ENCODE measurements around the gene TENM4.

Gene TENM4

DNA sequence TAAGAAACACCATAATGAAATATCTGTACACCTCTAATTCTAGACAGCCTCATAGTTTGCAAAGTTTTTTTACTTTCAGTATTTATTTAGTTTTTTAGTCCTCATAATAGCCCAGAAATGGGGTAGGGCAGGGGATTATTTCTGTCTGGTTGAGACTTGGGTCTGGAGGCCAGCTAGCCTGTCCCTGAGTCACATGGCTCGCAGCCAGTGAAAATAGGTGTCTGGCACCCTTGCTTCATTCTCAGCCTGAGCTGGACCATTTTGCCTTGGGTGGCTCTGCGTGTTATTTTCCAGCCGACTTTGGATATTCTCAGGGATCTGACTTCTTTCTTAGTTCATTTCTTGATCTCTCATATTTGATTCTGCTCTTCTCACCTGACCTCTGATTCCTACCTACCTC, 742.2 kb downstream of the TENM4 start:
- no peak for DNase-seq (ENCODE audit: low spot score)

DNA sequence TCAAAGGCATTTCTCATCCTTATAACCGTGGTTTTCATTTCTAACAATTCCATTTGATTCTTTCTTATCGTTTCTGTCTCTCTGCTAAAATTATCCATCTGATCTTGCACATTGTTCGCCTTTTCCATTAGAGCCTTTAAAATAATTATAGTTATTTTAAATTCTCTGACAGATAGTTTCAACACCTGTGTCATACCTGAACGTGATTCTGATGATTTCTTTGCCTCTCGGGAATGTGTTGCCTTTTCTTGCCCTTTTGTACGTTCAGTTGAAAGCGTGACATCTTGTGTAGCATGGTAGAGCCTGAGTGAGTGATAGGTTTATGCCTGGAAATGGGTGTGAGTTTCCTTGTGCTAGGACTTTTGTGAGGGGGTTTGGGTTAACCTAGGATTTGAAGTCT, 744.7 kb downstream of the TENM4 start:
- DNase-seq (ENCODE audit: low spot score) = no peak

DNA sequence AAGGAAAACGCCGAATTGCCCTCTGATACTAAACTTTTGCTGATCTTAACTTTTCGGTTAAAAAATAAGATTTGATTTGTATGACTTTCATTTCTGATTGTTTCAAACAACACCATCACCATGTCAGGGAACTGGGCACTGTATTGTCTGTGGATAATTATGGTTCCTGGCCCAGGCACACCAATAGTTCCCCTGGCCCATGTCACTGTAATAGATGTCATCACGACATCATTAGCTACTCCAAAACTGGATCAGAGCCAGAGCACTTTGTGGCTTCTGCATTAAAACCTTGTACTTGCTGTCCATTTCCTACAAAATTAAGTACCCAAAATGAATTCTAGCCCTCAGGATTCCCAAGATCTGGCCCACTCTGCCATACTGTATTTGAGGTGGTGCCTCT, 746.7 kb downstream of the TENM4 start:
- no peak for DNase-seq (ENCODE audit: low spot score)

DNA sequence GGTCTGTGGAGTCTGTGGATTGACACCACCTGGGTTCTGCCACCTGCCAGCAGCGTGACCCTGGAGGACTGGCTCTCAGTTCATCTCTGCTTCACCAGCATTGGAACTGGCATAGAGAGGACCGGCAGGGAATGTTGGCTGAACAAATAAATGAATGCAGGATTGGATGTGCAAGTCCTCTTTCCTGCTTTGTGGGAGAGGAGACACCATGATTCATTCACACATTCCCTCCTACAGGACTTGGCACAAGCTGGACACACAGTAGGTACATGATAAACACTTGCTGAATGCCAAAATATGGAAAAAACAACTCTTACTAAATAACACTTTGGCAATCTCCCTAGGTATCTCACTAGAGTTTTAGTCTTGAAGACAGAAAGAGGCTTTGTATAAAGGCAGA, 749.6 kb downstream of the TENM4 start:
- no peak for DNase-seq (ENCODE audit: low spot score)

DNA sequence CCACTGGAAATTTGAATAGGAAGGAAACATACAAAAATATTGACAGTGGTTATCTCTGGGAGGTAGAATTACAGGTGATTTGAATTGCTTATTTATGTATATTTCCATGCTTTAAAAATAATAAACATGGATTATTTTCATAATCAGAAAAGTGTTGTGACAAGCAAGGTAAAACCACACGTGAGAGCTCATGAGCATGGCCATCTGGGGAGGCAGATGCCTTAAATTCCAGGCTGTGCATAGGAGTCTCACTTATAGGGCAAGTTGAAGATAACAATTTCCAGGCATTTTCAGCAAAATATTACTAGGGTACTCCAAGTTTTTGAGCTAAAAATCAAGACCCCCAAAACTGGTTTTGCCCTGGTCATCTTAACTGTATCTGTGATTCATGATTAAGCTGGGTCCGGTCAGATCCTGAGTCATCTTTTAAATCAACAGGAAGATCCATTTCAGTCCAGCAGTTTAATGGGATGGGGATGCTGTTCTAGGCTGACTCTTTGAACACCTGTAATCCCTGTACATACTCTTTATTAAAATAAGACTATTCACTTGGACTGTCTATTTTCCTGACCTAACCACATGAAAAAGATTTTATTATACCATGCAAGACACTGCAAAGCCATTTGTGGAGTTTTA, 750.4 kb downstream of the TENM4 start:
- no peak for DNase-seq (ENCODE audit: low spot score)

DNA sequence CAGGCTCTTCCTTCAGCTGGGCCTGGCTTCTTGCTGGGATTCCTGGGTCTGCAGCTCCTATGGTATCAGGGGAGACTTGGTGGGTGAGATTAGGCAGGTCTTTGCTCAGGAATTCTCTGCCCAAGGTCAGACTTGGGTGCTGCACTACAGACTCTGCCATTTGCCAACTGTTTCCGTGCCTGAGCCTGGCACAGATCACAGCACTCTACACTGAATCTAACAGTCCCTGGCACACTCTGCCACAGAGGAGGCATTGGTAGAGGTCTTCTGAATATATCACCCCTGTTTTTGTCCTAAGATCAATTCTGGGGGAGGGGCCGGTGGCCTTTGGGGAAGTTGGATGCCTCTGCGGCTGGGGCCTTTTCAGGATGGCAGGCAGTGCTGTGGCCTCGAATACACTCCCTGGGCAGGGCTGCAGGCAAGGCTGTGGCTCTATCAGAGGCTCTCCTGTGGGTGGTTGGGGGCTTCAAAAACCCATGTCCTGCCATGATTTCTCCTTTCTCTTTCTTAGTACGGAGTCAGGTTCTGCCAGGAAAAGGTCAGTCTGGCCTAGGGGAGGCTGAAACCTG, 751.2 kb downstream of the TENM4 start:
- no peak for DNase-seq (ENCODE audit: low spot score)

DNA sequence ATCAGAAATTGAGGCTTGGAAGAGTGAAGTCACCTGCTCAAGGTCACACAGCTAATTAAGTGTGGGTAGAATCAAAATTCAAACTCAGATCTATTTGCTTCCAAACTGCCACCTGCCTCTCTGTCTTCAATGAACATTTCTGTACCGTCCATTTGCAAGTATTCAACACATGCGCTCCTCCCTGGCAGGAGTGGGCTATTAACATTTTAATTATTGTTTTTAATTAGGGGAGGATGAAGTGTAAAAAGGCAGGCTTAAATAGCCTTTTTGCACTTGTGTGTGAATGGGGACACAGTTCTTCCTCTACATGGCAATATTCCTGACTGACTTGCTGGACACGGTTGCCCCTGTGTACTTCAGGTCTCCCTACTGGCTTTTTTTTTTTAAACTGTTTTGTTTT, 751.7 kb downstream of the TENM4 start:
- DNase-seq (ENCODE audit: low spot score) = no peak

DNA sequence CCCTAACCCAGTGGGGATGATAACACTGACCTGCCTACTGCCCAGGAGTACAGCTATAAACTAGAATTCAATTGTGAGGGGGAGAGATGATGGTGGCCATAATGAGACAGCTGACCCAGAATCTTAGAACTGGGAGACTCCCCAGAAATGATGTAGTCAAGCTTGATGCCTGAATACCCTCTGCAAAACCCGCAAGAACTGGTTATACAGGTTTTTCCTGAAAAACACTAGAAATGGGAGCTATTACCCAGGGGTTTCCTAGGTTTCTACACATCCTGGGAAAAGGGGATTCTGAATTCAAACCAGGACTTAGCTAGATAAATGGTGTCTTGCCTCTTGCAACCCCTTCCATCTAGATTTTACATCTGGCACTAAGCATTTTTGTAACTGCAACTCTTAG, 752.4 kb downstream of the TENM4 start:
- DNase-seq (ENCODE audit: low spot score) = no peak

DNA sequence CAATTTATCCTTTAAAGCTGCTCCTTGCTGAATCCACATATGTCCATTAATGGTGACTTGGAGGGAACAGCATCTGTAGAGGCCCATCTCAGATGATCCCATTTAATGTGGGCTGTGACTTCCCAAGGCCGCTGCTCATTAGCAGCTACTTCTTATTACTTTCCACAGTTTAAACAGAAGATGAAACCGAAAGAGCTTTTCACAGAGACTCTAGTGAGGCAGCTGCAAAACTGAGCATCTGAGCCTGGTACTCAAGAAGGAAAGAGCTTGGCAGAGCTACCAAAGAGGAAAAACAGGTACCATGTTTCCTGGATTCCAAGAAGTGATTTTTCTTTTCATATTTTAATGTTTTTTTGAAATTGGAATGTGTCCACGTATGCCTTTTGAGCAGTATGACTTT, 755.7 kb downstream of the TENM4 start:
- DNase-seq (ENCODE audit: low spot score) = no peak

DNA sequence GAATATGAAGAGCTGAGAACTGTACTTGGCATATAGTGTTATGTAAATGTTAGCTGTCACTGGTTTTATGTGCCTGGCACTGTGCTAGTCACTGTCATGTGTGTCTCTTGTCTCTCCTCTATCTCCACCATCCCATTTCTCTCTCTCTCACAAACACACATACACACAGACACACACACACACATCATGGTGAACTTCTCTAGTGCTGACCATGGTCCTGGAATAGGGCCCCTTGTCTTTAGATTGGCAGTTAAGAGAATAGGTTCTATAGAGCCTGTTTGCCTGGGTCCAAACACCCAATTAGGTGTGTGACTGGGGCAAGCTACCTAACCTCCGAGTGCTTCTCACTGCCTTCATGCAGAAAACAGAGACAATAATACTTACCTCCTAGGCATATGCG, 756.5 kb downstream of the TENM4 start:
- no peak for DNase-seq (ENCODE audit: low spot score)

DNA sequence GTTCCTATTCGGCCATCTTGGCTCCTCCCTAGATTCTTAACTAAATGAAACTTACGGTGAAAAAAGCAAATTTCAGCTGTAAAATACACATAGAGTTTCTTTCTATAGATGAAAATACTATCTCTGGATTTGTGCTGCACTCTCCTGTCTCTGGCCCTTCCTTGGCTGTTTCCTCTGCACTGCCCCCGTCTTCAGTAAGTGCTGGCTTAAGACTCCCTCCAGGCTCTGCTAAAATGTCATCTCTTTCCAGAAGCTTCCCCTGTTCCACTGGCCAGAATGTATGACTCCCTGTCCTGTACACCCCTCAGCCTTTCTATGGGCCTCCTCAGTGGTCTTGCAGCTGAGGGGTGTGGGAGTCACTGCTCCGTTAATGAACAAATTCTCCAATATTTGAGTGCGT, 757.1 kb downstream of the TENM4 start:
- DNase-seq (ENCODE audit: low spot score) = no peak

DNA sequence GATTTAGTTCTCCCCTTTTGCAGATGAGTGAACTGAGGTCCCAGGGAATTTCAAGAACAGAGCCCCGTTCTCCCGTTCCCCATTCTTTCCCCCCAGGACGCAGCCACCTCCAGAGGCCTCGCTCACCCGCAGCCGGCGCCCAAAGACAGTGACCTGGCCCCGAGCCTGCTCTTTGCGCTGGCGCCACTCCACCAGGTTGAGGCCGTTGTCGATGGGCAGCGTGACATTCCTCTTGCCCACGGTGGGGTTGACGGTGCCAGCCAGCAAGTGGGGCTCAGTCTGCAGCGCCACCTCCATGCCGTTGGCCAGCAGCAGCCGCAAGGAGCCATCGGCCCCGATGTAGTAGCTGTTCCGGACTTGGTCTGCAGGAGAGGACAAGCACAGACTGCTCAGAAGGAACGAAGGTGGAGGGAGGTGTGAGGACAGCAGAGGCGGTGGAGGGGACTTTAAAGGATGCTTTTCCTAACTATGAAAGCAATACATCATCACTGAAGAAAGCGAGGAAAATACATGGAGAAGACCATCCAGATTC, 764.7 kb downstream of the TENM4 start:
- DNase-seq (ENCODE audit: low spot score) = no peak

DNA sequence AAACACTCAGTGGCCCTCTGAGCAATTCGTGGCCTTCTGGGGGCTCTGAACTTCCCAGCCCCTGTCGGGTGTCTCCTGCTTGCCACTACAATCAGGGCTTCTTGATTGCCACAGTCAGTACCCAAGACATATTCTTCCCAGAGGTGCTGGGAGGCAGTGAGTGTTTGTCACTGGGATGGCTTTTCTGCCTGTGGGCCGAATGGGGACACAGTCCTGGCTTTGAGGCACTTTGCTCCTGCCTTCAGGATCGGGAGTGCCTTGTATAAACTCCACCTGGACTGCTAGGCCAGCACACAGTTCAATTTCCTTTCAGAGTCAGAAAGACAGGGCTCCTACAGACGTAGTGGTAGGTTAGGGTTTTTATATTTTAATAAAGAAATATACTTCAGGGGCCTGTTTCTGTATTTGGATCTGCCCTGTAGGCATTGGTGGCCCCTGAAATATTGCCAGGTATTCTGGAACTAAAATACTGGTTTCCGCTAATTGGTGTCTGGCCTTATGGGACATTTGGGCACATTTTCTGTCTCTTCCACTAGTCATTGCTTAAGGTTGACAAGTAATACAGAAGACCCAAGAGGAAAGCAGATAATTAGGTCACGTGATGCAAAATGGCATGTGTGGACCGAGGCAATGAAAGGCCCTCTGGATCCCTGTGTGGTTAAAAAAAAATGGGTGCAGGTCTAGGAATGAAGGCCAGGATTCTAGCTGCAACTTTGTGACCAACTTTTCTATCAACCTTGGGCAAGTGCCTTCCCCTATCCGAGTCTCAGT, 767.8 kb downstream of the TENM4 start:
- no peak for DNase-seq (ENCODE audit: low spot score)

DNA sequence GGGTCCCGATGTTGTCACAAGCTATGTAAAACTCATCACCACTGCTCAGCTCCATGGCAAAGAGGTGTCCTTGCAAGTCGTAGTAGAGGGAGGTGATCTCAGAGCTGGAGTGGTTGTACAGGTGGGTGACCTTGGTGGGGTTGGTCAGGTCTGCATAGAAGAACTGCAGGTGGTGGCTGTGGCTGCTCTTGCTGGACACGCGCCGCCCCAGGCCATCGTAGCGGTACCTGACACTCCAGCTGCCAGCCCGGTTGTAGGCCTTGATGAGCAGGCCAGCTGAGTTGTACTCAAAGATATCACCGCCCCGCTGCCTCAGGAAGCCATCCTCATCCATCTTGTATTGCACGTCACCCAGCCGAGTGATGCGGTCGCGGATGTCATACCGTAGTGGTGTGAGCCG, 771.6 kb downstream of the TENM4 start:
- DNase-seq (ENCODE audit: low spot score) = no peak

DNA sequence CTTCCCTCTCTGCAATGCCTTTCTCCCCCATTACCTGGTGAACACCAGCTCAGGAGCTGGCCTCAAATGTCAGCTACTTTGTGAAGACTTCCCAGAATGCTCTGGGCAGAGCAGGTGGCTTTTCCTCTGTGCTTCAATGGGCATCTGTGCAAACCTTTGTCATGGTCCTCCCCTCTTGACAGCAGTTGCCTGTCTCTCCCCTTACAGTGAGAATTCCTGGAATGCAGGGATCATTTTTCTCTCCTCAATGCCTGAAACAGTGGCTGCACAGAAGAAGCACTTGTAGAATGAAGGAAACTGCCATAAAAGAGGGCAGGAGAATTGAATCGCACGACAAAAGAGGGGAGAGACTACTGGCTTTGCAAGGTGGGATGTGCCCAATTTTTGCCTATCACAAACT, 773.4 kb downstream of the TENM4 start:
- DNase-seq (ENCODE audit: low spot score) = no peak

DNA sequence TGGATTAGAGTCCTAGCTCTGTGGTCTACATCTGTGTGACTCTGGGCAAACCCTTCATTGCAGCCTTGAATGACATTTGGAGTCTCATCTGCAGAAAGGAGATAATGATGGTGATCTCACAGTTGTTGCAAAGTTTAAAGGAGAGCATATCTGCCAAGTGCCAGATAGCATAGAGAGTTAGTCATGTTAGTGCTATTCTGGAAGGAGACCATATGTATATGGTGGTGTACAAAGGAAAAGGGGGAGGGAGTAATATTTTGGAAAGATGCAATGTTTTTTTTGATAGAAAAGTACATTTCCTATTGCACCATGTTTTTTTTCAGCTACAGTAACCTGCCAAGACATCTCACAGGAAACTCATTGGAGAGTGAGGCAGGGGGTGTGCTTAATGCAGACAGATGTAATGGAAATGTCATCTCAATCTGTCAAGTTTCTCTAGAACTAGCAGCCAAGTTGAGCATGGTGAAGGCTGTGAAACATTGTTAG, 774.1 kb downstream of the TENM4 start:
- DNase-seq (ENCODE audit: low spot score) = no peak

DNA sequence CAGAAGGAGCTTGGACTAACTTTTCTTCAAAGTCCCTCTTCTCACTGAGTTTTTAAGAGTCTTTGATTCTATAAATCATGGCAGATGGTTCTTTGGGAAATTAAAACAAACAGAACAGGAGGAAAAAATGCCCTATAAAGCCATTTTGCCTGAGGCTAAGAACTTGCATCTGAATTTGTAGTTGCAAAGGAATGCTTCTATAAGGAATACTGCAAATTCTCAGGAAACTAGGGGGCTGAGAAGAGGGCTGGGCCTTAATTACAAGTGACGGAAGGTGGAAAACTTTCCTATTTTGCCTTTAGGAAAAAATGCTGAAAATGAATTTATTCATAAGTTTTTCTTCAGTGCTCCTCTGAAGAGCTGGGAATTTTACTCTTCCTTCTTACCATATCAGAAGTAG, 776.2 kb downstream of the TENM4 start:
- no peak for DNase-seq (ENCODE audit: low spot score)

DNA sequence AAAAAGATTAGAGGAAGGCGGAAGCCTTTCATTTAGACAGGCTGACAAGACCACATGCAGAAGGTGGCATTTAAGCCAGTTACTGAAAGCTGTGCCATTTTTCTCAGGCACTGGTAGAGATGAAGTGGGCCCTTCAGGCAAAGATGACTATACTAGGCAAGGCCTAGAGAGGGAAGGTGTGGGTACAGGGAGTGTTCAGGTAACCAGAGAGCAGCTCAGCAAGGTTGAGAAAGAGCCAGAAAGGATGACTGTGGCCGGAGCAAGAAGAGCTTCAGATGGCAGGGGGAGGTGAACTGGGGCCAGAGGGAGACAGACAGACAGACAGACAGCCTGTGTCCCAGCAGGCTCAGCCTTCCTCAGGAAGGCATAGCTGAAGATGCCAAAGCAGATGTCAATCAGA, 778.0 kb downstream of the TENM4 start:
- no peak for DNase-seq (ENCODE audit: low spot score)

DNA sequence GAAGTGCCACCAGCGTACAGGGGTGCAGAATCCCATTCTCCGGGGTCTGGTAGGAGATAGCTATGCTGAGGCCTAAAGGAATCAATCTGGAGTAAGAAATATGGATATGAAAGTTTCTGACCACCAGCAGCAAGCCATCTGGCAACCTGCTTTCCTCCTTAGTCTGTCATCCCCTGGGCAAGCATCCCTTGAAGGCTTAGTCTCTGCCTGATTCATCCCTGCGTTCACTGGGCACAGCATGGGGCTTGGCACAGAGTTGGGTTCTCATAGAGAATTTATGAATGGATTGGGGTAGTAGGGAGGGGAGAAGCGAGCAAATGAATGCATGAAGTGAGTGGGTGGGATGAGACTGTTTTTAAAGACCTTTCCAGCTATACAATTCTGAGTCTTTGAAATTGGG, 780.4 kb downstream of the TENM4 start:
- no peak for DNase-seq (ENCODE audit: low spot score)

DNA sequence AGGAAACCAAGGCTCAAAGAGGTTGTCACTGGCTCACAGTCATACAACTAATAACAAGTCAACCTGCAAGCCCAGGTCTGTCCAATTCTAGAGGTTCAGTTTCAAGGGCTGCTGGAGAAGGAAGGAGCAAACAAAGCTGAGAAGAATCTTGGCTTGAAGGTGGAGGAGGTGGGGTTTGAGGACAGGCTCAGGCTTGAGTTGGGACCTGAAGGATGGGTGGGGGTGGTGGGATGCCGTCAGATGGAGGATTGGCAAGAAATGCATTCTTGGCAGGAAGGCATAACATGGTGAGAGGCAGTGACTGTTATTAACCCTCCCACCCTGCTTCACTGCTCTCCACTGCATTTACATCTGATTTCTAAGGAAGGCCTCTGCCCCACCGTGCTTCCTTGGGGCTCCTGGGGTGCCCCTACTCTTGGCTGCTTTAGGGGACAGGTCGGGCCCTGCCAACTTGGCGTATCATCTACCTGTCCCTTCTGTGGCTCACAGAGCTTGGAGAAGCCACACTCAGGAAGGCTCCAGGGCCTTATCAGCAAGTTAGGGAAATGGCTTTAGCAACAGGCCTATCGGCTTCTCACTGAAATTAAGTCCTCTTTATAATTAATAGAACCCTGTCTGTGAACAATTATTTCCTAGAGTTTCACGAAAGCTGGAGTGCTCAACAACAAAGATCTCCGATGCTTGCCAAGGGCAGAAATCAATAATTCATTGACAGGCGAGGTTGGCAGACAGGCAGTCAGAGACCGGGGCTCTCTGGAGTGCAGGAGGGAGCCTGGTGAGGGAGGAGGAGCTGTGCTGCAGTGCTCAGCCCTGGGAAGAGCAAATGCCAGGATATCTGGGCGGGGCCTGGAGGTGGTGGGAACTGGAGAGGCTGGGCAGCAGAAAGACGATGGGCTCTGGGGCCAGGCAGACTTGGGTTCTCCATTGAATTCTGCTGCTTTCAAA, 781.2 kb downstream of the TENM4 start:
- DNase-seq (ENCODE audit: low spot score) = no peak

DNA sequence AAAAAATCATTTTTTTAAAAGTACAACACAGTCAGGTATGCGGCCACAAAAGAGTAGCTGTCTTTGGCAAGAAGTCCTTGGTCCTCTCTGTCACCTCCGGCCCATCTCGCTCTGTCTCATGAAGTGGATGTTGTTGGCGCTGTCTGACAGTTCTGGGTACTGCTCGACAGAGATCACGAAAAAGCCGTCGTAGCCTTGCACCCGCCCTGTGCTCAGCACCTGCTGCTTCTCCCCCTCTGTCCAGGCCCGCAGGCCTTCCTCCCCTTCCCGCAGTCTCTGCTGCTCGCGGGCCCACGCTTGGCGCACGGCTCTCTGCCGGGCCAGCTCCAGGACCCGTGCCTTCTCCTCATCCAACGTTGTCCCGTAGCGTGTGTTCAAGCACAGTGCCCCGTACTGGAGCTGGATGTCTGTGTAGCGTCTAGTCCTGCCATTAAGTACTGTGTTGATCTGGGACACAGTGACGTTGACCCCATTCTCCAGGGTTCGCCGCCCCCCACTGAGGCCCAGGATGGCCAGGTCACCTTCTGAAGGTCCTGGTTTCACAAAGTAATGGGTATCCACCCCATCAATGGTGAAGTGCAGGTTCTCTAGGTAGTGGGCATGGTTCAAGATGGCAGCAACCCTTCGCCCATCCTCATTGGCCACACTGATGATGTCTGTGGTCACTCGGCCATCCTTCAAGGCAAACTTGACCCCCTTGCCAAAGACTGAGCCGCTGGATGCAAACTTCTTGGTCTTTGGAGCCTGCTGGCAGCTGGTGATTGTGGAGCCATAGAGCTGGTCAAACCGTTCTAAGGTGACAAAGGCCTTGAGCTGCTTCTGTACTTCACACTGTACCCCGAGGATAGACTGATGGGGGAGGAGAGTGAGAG, 782.6 kb downstream of the TENM4 start:
- no peak for DNase-seq (ENCODE audit: low spot score)

Measured in cerebellar cortex (tissue), 1 donor.